ENCODE data around the gene B4GALNT1. TPM values are rescaled to one million over a fixed set of nuclear protein-coding genes. Genes with fewer than 3 reads are reported as not detected.
"Not testable (repeated sequence)": the region's sequence is repeated elsewhere in the genome, so short reads cannot be mapped to it uniquely, and the experiment has no call there.

The B4GALNT1 gene
- total and polyA plus RNA-seq, 11 donors: 1.9 to 8.8 (median 5.7) TPM

DNA sequence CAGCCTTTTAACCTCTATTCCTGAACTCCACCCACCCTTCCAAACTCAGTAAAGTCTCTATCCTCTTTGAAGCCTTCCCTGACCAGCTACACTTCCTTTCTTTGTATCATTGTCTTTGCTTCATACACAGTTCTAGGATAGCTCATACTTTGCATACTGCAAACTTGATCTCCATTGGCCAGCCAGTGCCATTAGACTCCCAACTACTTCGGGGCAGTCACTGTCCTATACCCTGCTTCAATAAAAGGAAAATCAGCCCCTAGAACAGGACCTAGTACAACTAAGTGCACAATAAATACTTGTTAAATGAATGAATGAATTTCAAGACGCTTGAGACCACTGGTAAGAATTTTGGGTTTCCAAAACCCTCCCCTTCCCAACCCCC lies 42.5 kb downstream of the B4GALNT1 start:
- 21 to 25% (median 23%) methylated on average over 2 of the region's 2 CpGs for WGBS, 4 donors
- Histone ChIP-seq H3K9me3 (no peaks in the 10 kb centered on the region), H3K27me3 (peaks cover 0 to 24% (median 3%) of the 10 kb centered on the region in 9 donors), H3K36me3 (peaks cover 0 to 17% (median 12%) of the 10 kb centered on the region in 9 donors), H3K4me3 (peak overlapping the region; percentile 42 to 99 (median 86)), H3K27ac (peak overlapping the region in 10 of 12 donors; percentile 44 to 89 (median 78)), H3K4me1 (peaks cover 0 to 27% (median 14%) of the 10 kb centered on the region in 12 donors)
- ATAC-seq (no peak), DNase-seq (no peak)
- TF ChIP-seq, protein P1, sequence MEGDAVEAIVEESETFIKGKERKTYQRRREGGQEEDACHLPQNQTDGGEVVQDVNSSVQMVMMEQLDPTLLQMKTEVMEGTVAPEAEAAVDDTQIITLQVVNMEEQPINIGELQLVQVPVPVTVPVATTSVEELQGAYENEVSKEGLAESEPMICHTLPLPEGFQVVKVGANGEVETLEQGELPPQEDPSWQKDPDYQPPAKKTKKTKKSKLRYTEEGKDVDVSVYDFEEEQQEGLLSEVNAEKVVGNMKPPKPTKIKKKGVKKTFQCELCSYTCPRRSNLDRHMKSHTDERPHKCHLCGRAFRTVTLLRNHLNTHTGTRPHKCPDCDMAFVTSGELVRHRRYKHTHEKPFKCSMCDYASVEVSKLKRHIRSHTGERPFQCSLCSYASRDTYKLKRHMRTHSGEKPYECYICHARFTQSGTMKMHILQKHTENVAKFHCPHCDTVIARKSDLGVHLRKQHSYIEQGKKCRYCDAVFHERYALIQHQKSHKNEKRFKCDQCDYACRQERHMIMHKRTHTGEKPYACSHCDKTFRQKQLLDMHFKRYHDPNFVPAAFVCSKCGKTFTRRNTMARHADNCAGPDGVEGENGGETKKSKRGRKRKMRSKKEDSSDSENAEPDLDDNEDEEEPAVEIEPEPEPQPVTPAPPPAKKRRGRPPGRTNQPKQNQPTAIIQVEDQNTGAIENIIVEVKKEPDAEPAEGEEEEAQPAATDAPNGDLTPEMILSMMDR (IDR thresholded peaks at IDR 0.05): no peak
- no peak for TF ChIP-seq POLR2A (IDR thresholded peaks at IDR 0.05)
- intact Hi-C loops (cut with DNase I): no loop called here

DNA sequence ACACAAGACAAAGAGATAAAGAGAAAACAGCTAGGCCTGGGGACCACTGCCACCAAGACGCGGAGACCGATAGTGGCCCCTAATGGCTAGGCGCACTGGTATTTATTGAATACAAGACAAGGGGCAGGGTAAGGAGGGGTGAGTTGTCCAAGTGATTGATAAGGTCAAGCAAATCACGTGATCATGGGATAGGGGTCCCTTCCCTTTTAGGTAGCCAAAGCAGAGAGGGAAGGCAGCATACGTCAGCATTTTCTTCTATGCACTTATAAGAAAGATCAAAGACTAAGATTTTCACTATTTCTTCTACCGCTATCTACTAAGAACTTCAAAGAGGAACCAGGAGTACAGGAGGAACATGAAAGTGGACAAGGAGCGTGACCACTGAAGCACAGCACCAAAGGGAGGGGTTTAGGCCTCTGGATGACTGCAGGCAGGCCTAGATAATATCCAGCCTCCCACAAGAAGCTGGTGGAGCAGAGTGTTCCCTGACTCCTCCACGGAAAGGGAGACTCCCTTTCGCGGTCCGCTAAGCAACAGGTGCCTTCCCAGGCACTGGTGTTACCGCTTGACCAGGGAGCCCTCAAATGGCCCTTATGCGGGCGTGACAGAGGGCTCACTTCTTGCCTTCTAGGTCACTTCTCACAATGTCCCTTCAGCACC lies 43.9 kb downstream of the B4GALNT1 start:
- not testable (repeated sequence) for H3K27ac ChIP-seq, H3K4me3 ChIP-seq, ATAC-seq, H3K36me3 ChIP-seq, H3K9me3 ChIP-seq, DNase-seq
- intact Hi-C loops (cut with DNase I): loop anchor here in 3 of 10 donors (10.0 kb wide), 3 partner anchors 106 to 316 kb away; partner anchors contain the start of genes AGAP2 (in 2 of the 3) and OS9 (in 1 of the 3)
- Histone ChIP-seq H3K27me3 (peaks cover 0 to 24% (median 3%) of the 10 kb centered on the region in 9 donors), H3K4me1 (peaks cover 0 to 27% (median 14%) of the 10 kb centered on the region in 12 donors)
- WGBS, 4 donors: 88 to 93% (median 92%) methylated on average over 15 of the region's 15 CpGs

DNA sequence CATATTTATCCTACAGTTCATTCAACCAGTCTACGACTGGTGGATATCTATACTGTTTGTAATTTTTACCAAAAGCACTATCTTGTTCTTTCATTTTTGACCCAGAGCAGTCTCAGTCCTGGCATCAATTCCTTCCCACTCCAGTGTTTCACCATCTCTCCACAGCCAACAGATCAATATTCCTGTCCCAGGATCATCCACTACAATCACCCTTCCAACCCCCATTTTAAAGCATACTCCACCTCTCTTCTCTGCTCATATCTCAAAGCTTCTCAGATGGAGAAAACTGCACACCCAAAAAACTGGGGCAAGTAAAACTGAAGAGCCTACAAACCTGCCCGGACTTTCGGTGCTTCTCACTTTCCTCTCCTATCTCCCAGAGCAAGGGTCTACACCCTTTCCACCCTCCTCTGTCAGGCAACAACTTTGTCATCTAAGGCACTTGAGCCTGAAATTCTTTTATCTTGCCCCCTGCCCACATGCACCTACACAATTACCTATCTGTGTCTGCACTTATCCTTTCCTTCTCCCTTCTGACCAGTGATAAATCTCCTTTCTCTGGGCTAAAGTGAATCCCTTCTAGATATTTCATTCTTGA lies 46.1 kb downstream of the B4GALNT1 start:
- H3K9me3 ChIP-seq: no peaks in the 10 kb centered on the region
- WGBS, 4 donors: 86 to 90% (median 89%) methylated on average over 3 of the region's 3 CpGs
- TF ChIP-seq POLR2A (IDR thresholded peaks at IDR 0.05): no peak
- TF ChIP-seq, protein P1 (IDR thresholded peaks at IDR 0.05): no peak
- no peak for DNase-seq
- H3K27me3 ChIP-seq: peaks cover 0 to 24% (median 3%) of the 10 kb centered on the region in 9 donors
- H3K27ac ChIP-seq: no peak overlapping the region
- peaks cover 0 to 19% (median 11%) of the 10 kb centered on the region in 12 donors for H3K4me1 ChIP-seq
- ATAC-seq: no peak
- H3K4me3 ChIP-seq: no peak overlapping the region
- intact Hi-C loops (cut with DNase I): loop anchor here in 3 of 10 donors (10.0 kb wide), 3 partner anchors 108 to 318 kb away; partner anchors contain the start of genes AGAP2 (in 2 of the 3) and OS9 (in 1 of the 3)
- H3K36me3 ChIP-seq: no peaks in the 10 kb centered on the region

DNA sequence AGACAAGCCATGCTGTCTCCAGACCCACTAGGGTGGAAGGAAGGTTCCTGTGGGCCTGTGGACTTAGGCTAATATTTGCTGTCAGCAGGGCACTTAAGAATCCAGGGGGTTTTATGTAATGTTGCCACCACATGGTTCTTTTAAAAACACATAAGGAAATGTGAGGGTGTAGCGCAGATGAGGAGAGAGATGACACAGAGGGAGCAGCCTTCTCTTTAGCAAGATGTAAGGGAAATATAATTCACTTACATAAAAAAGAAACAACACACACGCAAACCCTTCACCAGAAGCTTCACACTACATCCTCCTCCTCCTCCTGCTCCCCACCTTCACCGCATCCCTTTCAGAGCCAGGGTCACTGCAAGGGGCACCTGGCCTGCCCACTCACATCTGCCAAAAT lies 46.9 kb downstream of the B4GALNT1 start:
- 89 to 96% (median 92%) methylated on average over 3 of the region's 3 CpGs for WGBS, 4 donors
- intact Hi-C loops (cut with DNase I): loop anchor here in 3 of 10 donors (10.0 kb wide), 3 partner anchors 109 to 319 kb away; partner anchors contain the start of genes AGAP2 (in 2 of the 3) and OS9 (in 1 of the 3)

More for the DNA sequence above, 46.9 kb downstream of the B4GALNT1 start:
- no peak overlapping the region for H3K4me3 ChIP-seq
- TF ChIP-seq, protein P1 (IDR thresholded peaks at IDR 0.05): no peak
- TF ChIP-seq POLR2A (IDR thresholded peaks at IDR 0.05): no peak
- no peaks in the 10 kb centered on the region for H3K9me3 ChIP-seq
- no peaks in the 10 kb centered on the region for H3K36me3 ChIP-seq
- peaks cover 0 to 24% (median 3%) of the 10 kb centered on the region in 9 donors for H3K27me3 ChIP-seq
- ATAC-seq: no peak
- DNase-seq: no peak
- peaks cover 0 to 14% (median 7%) of the 10 kb centered on the region in 12 donors for H3K4me1 ChIP-seq
- H3K27ac ChIP-seq: no peak overlapping the region
